Heart left ventricle (tissue), 16 donors: ENCODE data around the gene LASP1. TPM values are rescaled to one million over a fixed set of nuclear protein-coding genes. Genes with fewer than 3 reads are reported as not detected.

Experiments
- ATAC-seq, 4 donors: fragments of 200-7000 bp; cut with Tn5 transposase; one replicate each; pipeline ENCODE4 v1.9.1; 2020 to 2022; ENCODE audit warnings: moderate library complexity in 4 of 4, mild to moderate bottlenecking in 3 of 4, moderate number of reproducible peaks in 1 of 4
- DNase-seq, 5 donors: peaks; one replicate each; pipeline ENCODE4 v3.0.0-alpha.2; 2020
- H3K27ac ChIP-seq, 12 donors: fragments of 200-600 bp; sonication (generic) in 4 of 12; one replicate each; pipeline versions ENCODE4 v1.5.0 to v1.8.0; 2016 to 2022; ENCODE audit warnings: mild to moderate bottlenecking in 2 of 12
- H3K27me3 ChIP-seq, 9 donors: fragments of 200-600 bp; sonication (generic) in 2 of 9; one replicate each; pipeline versions ENCODE4 v1.5.1 to v1.8.0; 2016 to 2022; ENCODE audit warnings: mild to moderate bottlenecking in 3 of 9
- H3K36me3 ChIP-seq, 9 donors: fragments of 200-600 bp; sonication (generic) in 2 of 9; one replicate each; pipeline versions ENCODE4 v1.5.0 to v1.8.0; 2018 to 2022; ENCODE audit warnings: mild to moderate bottlenecking in 2 of 9
- H3K4me1 ChIP-seq, 12 donors: fragments of 200-600 bp; sonication (generic) in 4 of 12; one replicate each; pipeline versions ENCODE4 v1.5.0 to v1.8.0; 2016 to 2022; ENCODE audit warnings: mild to moderate bottlenecking in 3 of 12
- H3K4me3 ChIP-seq, 12 donors: fragments of 200-600 bp; sonication (generic) in 4 of 12; one replicate each; pipeline versions ENCODE4 v1.5.0 to v1.8.0; 2017 to 2022; ENCODE audit warnings: mild to moderate bottlenecking in 9 of 12, moderate library complexity in 4 of 12
- H3K9me3 ChIP-seq, 12 donors: fragments of 200-600 bp; sonication (generic) in 4 of 12; one replicate each; pipeline versions ENCODE4 v1.5.0 to v1.8.0; 2016 to 2022; ENCODE audit warnings: mild to moderate bottlenecking in 1 of 12
- CTCF ChIP-seq, 12 donors: fragments of 200-600 bp; sonication (generic) in 4 of 12; IDR thresholded peaks; one replicate each; pipeline versions ENCODE4 v1.5.0 to v1.8.0; 2018 to 2022; ENCODE audit warnings: antibody characterized with exemption in 12 of 12, mild to moderate bottlenecking in 5 of 12
- POLR2A ChIP-seq, 2 donors: fragments of 450-650 bp; IDR thresholded peaks; one replicate each; pipeline ENCODE4 v1.6.1; 2017; ENCODE audit warnings: antibody characterized with exemption in 2 of 2, mild to moderate bottlenecking in 2 of 2, moderate library complexity in 2 of 2
- WGBS, 4 donors: extraction: QIAGEN DNeasy Blood & Tissue Kit in 2 of 4; methylation state at CpG; one replicate each; pipeline versions ENCODE4 v1.1.5 to v1.1.7; 2013 to 2018; 5-methylcytosine and 5-hydroxymethylcytosine counted together
- intact Hi-C, 10 donors: fragments of 100-400 bp; cut with DNase I; formaldehyde crosslinking; loops; one replicate each; pipeline versions ENCODE4 v1.11.1 to v1.14.2; 2022
- microRNA-seq, 4 donors: library from miRNA; unstranded; fragments of <30 nt; microRNA quantifications; one replicate each; pipeline versions ENCODE4 to v1.2.0, GENCODE V29; 2017 to 2020
- polyA plus RNA-seq, 2 donors: library from polyadenylated mRNA; stranded (reverse); fragments of 200-250 nt; gene quantifications; one replicate each; pipeline ENCODE4 v1.2.3, GENCODE V29; 2013
- total RNA-seq, 9 donors: library from RNA; depleted of rRNA in 2 of 9; stranded (reverse); fragments of >200 nt in 2 of 9; fragmentation: NEBNext Ultra II Directional in 3 of 9; extraction: Animal tissue kit (Norgen Biotek cat#: 25700) in 3 of 9; gene quantifications; one replicate each; pipeline versions ENCODE4 v1.1.0 to v1.2.4, GENCODE V29; 2016 to 2023
- donor health status: ischemic (EF 13 %, LVEDD 7.1; RV severe dilation, severe dysfunction).
- donor health status: healthy with polysubstance abuse.
- donor health status: DM: no; HTN: yes; CAD: no.
- donor health status: DM: no; HTN: no; CAD: no.
- donor health status: ischemic (EF 25% LVEDD 6.9; RV normal size, moderate dysfunction).
- donor health status: ischemic (EF 25% LVEDD 5.7; RV mildly dilated, moderate dysfunction).
- donor health status: healthy.
- donor health status: DM: yes; HTN: yes; CAD: no.
- donor health status: ischemic (EF 35%, LVEDD 5.7; RV mildly dilated, moderate dysfunction).
- donor health status: nonischemic (EF 11% LVEDD 7.7; RV severe dilation, severe dysfunction).
- donor health status: DM: yes; HTN: yes; CAD: no.
- donor health status: PGD.
- donor health status: ischemic (EF 29% LVEDD 5.4; RV normal size, mild dysfunction).
- donor health status: nonischemic (EF 23%, LVEDD 6.1; RV moderate dilation, normal function).

Gene LASP1
- total and polyA plus RNA-seq, 11 donors: 18.2 to 88.2 (median 26.7) TPM

GRCh38 chr17:38970128-38970527, 100.3 kb downstream of the LASP1 start:
- ATAC-seq (no peak), DNase-seq (no peak)
- Histone ChIP-seq H3K27ac (no peak overlapping the region), H3K4me3 (no peak overlapping the region), H3K36me3 (no peaks in the 10 kb centered on the region), H3K27me3 (no peaks in the 10 kb centered on the region), H3K4me1 (peaks cover 0 to 10% (median 0%) of the 10 kb centered on the region in 12 donors), H3K9me3 (no peaks in the 10 kb centered on the region)
- no peak for TF ChIP-seq CTCF (IDR thresholded peaks at IDR 0.05)
- TF ChIP-seq POLR2A (IDR thresholded peaks at IDR 0.05): no peak
- 73 to 83% (median 80%) methylated on average over 4 of the region's 4 CpGs for WGBS, 4 donors
- intact Hi-C loops: loop anchor here in 2 of 10 donors (10.0 kb wide), 1 partner anchor 275 kb away; no protein-coding TSS in a partner anchor

- intact Hi-C loops: loop anchor here in 2 of 10 donors (10.0 kb wide), 1 partner anchor 274 kb away; no protein-coding TSS in a partner anchor
- TF ChIP-seq CTCF (IDR thresholded peaks at IDR 0.05) (no peak), POLR2A (IDR thresholded peaks at IDR 0.05) (no peak)
- 88 to 94% (median 91%) methylated on average over 5 of the region's 5 CpGs for WGBS, 4 donors
- DNase-seq (no peak), ATAC-seq (no peak)
- H3K27me3 ChIP-seq: no peaks in the 10 kb centered on the region
- H3K4me3 ChIP-seq: no peak overlapping the region
- no peaks in the 10 kb centered on the region for H3K9me3 ChIP-seq
- no peaks in the 10 kb centered on the region for H3K36me3 ChIP-seq
- peaks cover 0 to 10% (median 0%) of the 10 kb centered on the region in 12 donors for H3K4me1 ChIP-seq
- no peak overlapping the region for H3K27ac ChIP-seq
These were observed 100.9 kb downstream of the LASP1 start for GRCh38 chr17:38970804-38971203.

Small RNAs within 50 kb of the gene (microRNA-seq; reads per million reads assigned to microRNA genes)
- 0.77 to 4.1 (median 2.6) reads per million in 4 donors for gene MIR4727
- gene MIR6779: 0 to 0.21 (median 0) reads per million in 4 donors

Other genes starting within 250 kb of the LASP1 start
- 1 to 10 TPM in 4 of 9 donors, under 1 TPM in 5; 0.25 to 1.6 (median 0.94) TPM for gene EPOP, start 195.1 kb upstream of the LASP1 start, total RNA-seq
- gene EPOP, start 195.1 kb upstream of the LASP1 start, polyA plus RNA-seq: 1 to 10 TPM in 1 of 2 donors, under 1 TPM in 1; 0.88 to 3.1 TPM
- 10 to 100 TPM; 43.6 to 91.3 (median 68.3) TPM for gene MLLT6, start 164.8 kb upstream of the LASP1 start, total RNA-seq
- 10 to 100 TPM; 35.2 to 71.1 TPM for gene MLLT6, start 164.8 kb upstream of the LASP1 start, polyA plus RNA-seq
- 10 to 100 TPM; 21.2 to 80.3 (median 65.4) TPM for gene CISD3, start 139.7 kb upstream of the LASP1 start, total RNA-seq
- 10 to 100 TPM; 61.4 to 65.1 TPM for gene CISD3, start 139.7 kb upstream of the LASP1 start, polyA plus RNA-seq
- 10 to 100 TPM in 7 of 9 donors, 1 to 10 TPM in 2; 3.8 to 26.3 (median 21.9) TPM for gene PCGF2, start 121.7 kb upstream of the LASP1 start, total RNA-seq
- gene PCGF2, start 121.7 kb upstream of the LASP1 start, polyA plus RNA-seq: 10 to 100 TPM; 16.5 to 33.6 TPM
- 100 to 1,000 TPM; 145 to 305 (median 194) TPM for gene PSMB3, start 117.3 kb upstream of the LASP1 start, total RNA-seq
- 100 to 1,000 TPM; 298 to 304 TPM for gene PSMB3, start 117.3 kb upstream of the LASP1 start, polyA plus RNA-seq
- gene PIP4K2B, start 70.5 kb upstream of the LASP1 start, total RNA-seq: 10 to 100 TPM; 39.4 to 55.0 (median 48.5) TPM
- 10 to 100 TPM; 23.3 to 38.9 TPM for gene PIP4K2B, start 70.5 kb upstream of the LASP1 start, polyA plus RNA-seq
- gene CWC25, start 44.7 kb upstream of the LASP1 start, total RNA-seq: 10 to 100 TPM in 2 of 9 donors, 1 to 10 TPM in 7; 6.7 to 11.1 (median 8.3) TPM
- 10 to 100 TPM in 1 of 2 donors, 1 to 10 TPM in 1; 9.7 to 10.9 TPM for gene CWC25, start 44.7 kb upstream of the LASP1 start, polyA plus RNA-seq
- 1,000 to 10,000 TPM in 1 of 9 donors, 100 to 1,000 TPM in 8; 698 to 1,018 (median 826) TPM for gene RPL23, start 16.3 kb upstream of the LASP1 start, total RNA-seq
- gene RPL23, start 16.3 kb upstream of the LASP1 start, polyA plus RNA-seq: 1,000 to 10,000 TPM; 1,964 to 2,300 TPM
- under 1 TPM in 1 of 9 donors, not detected in 8; 0.11 TPM for gene FBXO47, start 97.3 kb downstream of the LASP1 start, total RNA-seq
- not detected for gene FBXO47, start 97.3 kb downstream of the LASP1 start, polyA plus RNA-seq